Stimulated activated CD8-positive, alpha-beta memory T cell treated with anti-CD3 and anti-CD28 coated beads, Interleukin-15, amount 100 ng/mL, for 4 hours (primary cell): ENCODE measurements around the gene ATP2C1.
"Not testable (repeated sequence)": the region's sequence is repeated elsewhere in the genome, so short reads cannot be mapped to it uniquely, and the experiment has no call there.

Experiments used
- DNase-seq, 2 donors: peaks; one replicate each; pipeline ENCODE4 v3.0.0-alpha.2; 2020; ENCODE audit warnings: low read depth in 2 of 2

The ATP2C1 gene

DNA sequence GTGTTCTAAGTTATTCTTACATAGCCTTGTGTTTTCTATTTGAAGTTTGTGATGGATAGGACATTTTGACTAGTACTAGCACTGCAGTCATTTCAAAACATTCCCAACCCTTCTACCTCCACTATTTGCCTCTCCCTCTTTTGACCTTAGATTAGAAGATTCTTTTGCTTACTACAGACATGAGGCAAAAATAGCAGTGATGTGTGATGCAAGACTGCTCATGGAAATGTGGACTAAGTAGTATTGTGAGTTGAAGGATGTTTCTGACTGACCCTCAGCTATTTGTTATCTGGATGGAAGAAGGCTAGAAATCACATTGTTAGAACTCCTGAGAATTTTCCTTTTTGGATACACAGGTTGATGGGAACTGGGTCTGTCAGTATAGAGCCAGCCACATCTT, 45.9 kb downstream of the ATP2C1 start:
- DNase-seq: no peak

DNA sequence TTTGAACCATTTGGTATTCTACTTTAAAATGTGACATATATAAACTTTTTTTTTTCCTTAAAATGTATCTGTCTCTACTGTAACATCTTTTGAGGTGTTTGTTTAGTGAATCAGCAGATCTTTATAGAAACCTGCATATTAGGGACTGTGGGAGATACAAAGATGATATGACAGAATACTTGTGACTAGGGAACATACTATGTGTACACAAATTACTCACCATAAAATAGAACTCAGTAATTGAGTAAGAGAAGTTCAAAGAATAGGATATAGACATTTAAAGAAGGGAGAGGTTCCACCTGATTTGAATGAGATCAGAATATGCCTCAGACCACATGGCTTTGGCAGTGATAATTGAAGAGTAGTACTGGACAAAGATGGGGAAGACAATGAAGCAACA, 47.9 kb downstream of the ATP2C1 start:
- no peak for DNase-seq

DNA sequence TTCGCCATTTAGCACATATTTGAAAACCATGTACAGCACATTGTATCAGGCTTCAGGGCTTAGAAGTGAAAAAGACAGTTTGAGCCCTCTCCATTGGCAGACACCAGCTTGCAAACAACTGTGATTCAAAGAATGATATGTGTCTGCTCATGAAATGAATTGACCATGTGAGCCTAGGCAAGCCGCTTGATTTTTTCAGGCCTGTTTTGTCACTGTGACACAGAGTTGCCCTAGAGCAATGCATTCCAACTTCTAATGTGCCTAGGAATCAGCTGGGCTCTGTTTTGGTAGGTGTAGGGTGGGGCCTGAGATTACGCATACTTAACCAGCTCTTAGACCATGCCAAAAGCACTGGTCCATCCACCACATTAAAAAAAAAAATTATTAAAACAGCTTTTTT, 53.0 kb downstream of the ATP2C1 start:
- no peak for DNase-seq

DNA sequence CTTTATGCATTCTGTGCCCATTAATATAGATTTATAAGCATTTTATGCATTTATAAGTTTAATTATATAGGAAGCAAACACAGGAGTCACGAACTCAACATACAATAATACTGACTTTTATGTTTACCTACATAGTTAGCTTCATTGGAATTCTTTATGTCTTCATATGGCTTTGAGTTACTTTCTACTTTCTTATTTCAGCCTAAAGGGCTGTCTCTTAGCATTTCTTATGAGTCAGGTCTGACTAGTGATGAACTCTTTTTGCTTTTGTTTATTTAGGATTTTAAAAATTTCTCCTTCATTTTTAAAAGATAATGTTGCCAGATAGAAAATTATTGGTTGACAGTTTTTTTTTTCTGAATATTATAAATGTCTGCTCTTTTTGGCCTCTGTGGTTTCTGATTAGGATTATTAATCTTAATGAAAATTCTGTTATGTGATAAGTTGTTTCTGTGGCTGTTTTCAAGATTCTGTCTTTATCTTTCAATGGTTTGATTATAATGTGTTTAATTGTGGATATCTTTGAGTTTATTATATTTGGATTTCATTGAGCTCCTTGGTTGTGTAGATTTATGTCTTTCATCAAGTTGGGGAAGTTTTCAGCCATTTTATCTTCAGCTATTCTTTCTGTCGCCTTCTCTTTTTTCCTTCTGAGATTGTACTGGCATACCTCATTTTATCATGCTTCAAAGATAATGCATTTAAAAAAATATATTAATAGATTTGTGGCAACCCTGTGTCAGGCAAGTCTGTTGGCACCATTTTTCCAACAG, 54.3 kb downstream of the ATP2C1 start:
- no peak for DNase-seq

DNA sequence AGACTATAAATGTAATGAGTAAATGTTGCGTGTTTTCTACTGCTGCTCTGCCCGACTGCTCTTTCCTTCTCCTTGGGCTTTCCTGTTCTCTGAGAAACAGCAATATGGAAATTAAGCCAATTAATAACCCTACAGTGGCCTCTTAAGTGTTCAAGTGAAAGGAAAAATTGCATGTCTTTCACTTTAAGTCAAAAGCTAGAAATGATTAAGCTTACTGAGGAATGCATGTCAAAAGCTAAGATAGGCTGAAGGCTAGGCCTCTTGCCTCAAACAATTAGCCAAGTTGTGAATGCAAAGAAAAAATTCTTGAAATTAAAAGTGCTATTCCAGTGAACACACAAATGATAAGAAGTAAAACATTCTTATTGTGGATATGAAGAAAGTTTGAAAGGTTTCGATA, 55.0 kb downstream of the ATP2C1 start:
- DNase-seq: no peak

DNA sequence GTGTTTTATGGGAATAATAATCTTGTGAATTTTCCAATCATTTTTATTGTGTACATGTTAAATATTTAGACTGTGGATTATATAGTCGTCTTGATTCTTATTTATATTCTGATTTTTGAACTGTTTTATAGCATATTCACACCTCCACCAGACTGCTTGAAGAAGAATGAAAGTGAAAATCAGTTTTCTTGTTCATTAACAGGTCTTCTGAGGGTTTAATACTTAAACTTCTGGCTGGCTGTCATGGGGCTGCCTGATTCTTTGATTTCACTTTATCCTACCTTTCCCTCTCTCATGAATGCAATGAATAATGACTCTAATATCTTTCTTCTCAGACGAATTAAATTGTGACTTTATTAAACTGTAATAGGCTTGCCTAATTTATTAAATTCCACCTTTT, 56.2 kb downstream of the ATP2C1 start:
- DNase-seq: no peak

DNA sequence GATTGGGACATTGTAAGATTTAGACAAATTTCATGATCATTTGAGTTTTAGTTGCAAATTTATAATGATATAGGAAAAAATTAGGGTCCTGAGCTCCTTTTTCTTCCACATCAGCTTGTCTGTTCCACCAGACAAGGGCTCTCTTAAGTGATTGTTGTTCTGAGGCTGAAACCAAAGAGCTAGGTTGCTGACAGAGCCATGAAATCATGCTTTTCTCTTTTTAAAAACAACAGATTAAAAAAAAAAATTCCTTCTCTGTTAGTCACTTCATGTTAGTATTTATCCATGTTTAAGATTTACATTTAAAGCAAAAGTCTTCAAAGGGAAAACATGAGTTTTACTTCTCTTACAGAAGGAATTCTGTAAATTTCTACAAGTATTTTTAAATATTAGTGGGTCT, 56.8 kb downstream of the ATP2C1 start:
- DNase-seq: no peak

DNA sequence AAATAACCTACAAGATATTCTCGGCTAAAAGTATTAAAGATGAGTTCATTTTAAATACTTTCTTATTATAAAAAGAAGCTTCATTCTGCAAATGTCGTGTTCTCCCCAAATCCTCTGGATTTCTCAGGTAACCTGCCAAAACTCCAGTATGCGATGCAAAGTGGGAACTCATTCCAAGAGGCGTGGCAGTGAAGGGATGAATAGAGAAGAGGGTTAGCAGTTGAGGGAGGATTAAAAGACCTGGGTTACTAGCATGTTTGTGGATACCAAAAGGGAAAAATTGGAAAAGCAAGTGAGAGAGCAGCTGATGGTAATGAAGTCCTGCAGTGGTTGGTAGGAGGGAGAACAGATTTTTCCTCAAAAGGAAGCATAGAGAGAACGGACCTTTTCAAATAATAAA, 61.6 kb downstream of the ATP2C1 start:
- no peak for DNase-seq

DNA sequence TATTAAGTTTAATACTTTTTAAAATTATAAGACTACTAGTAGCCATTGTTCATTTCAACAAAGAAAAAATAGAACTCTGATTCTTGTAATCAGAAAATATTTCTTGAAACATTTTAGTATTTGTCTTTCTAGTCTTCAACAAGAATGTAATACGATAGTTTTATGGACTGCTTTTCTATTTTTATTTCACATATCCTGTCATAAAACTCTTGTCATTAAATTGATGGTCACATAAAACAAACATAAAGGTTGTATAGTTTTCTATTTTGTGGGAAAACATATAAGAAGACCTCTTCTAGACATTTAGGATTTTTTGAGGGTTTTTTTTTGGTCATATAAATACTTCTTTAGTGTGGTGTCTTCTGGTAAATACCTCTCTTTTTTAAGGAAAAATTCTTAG, 62.4 kb downstream of the ATP2C1 start:
- no peak for DNase-seq

DNA sequence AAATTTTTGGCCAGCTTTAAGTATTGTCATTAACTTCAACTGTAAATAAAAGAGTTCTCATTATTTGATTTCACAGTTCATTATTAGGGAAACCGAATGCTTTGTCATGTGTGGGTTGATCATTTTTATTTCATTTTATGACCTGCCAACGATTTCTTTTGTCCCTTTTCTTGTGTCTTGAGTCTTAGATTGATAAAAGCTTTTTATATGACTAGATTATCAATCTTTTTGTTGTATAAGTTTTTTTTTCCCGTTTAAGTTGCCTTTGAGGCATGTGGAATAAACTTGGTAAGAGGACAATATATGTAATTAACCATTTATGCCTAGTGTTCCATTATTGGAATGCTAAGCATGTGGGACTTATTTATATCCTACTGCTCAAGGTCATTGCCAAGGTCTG, 62.8 kb downstream of the ATP2C1 start:
- DNase-seq: no peak

DNA sequence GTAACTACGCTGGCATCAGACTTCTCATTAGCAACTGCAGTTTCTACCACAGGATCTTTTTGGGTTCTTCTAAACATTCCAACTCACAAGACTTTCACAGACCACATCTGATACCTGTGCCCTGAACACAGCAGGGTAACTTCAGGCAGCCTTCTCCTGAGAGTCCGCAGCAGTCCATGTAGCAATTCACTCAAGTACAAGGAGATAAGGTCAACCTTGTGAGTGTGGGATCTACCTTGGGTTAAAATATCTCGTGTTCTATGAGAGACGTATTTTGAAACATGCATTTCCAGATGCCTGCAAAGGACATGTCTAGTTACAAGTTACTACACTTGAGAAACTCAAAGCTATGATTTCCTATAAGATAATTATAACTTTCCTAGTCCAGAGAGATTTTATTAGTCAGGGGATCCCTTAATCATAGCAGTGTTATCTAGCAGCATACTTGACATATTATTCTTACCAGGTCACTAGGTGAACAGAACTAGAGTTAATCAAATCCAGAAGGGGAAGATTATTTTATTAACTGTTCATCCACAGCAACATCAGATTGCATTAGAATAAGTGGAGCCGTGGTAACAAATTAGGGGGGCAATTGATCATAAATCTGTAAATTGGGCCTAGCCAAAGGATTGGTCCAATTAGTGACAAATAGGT, 66.4 kb downstream of the ATP2C1 start:
- no peak for DNase-seq

DNA sequence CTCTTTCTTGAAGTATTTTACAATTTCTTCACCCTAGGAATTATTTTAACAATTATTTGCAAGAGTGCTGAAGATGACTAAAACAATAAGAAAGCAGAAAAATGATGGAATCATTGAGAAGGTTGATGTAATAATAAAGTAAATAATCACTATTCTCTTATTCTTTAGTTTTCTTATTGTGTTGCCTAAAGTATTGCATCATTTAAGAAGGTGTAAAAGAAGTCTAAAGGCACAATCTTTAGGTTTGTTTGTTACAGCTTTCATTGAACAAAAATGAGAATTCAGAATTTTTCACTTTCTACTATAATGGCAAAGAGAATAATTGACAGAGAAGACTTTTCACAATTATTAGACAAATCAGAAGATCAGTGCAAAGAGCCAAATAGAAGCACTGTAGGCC, 67.6 kb downstream of the ATP2C1 start:
- no peak for DNase-seq

DNA sequence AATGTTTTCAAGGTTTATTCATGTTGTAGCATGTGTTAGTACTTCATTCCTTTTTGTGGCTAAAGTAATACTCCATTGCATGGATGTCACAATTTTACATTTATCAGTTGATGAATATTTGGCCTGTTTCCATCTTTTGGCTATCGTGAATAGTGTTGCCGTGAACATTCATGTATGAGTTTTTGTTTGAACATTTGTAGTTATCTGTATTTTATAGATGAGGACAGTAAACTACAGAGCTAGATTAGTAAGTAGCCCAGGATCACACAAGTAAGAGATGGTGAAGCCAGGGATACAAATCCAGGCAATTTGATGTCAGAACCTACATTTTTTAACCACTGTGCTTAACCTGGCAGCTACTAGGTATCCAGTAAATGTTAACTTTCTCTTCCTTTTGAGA, 69.6 kb downstream of the ATP2C1 start:
- no peak for DNase-seq

DNA sequence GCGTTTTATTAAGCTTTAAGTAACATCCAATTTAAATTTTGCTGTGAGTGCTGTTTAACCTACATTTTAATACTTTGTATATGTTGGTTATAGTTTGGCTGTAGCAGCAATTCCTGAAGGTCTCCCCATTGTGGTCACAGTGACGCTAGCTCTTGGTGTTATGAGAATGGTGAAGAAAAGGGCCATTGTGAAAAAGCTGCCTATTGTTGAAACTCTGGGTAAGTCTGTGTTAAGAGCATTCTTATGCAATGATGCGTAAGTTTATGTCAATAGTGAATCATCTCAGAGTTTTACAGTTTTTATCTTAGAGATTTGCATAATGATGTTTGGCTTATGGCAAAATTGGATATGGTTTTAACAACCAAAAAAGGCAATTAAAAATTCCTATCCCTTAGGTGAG, 70.0 kb downstream of the ATP2C1 start:
- no peak for DNase-seq

DNA sequence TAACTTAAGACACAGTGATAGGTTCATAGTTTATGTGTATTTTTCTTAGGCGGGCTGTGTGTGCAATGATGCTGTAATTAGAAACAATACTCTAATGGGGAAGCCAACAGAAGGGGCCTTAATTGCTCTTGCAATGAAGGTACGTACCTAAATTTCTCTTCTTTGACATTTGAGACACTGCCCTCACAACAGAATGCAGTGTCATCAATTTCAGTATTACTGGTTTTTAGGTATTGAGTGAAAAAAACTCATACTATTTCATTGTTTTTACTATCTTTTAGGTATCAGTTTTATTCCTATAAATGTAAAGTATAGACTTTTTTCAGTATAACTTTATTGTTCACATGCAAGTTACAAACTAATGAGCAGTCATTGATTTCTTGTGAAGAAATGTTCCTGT, 73.4 kb downstream of the ATP2C1 start:
- DNase-seq: no peak

DNA sequence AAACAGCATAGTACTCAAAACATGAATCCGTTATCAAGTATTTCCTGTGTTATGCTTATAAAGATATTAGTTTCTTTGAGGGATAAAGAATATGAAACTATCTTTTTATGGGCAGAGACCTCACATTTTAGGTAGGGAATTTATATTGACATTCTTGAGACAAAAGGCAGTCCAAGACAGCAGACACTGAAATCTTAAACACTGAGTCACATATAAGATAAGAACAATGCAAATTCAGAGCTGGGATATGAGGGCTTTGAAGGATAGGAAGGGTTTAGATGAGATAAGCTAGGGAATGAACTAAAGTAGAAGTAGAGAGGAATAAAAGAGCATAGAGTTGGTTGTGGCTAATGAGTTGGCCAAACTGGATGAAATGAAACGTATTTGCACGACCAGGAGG, 74.3 kb downstream of the ATP2C1 start:
- no peak for DNase-seq

DNA sequence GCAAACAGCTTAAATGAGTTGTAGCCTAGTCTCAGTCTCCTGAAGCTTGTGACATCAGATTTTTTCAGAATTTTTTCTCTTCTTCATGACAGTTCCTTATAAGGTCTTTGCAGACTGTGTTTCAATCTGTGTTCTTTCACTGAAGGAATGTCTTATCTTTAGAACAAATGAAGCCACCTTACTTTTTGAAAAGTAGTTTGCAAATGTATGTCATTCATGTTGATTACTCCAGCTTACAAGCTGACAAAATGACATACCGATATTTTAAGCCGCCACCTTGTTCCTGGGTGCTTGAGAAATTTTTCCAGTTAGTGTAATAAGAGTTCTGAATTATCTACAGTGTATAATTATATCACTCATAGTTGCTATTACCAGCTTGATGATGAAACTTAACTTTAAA, 75.7 kb downstream of the ATP2C1 start:
- no peak for DNase-seq

DNA sequence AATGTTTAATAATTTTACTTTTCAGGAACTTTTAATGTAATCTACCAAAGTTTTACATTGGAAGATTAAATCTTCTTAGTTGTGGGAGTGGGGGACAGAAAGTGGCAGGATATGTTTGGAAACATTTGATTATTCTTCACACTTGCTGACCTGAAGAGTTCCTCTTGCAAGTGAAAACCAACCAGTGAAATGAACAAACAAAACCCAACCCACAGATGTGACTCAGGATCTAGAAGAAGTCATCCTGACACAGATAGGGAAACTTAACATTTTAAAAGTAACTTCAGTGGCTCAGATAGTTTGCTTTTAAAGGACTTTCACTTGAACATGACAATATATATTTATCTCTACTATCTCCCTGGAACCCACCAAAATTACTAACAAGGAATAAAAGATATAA, 77.3 kb downstream of the ATP2C1 start:
- DNase-seq: no peak

DNA sequence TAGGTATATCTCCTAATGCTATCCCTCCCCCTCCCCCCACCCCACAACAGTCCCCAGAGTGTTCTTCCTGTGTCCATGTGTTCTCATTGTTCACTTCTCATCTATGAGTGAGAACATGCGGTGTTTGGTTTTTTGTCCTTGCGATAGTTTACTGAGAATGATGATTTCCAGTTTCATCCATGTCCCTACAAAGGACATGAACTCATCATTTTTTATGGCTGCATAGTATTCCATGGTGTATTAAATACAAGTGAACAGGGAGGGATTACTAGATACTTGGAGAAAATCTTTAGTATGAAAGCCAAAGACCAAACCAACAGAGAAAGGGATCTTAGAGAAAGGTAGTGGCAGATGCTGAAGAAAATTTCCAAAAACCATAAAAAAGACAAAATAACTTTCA, 78.7 kb downstream of the ATP2C1 start:
- not testable (repeated sequence) for DNase-seq

DNA sequence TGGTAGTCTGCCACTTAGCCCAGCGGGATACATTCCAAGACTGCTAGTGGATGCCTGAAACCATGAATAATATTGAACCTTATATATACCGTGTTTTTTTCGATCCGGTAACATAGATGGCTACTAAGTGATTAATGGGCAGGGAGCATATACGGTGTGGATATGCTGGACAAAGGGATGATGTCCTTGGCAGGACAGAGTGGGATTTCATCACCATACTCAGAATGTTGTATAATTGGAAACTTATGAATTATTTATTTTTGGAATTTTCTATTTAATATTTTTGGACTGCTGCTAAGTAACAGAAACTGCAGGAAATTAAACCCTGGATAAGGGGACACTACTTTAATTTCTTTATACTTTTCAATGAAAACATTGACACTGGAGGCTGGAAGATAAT, 79.5 kb downstream of the ATP2C1 start:
- no peak for DNase-seq

DNA sequence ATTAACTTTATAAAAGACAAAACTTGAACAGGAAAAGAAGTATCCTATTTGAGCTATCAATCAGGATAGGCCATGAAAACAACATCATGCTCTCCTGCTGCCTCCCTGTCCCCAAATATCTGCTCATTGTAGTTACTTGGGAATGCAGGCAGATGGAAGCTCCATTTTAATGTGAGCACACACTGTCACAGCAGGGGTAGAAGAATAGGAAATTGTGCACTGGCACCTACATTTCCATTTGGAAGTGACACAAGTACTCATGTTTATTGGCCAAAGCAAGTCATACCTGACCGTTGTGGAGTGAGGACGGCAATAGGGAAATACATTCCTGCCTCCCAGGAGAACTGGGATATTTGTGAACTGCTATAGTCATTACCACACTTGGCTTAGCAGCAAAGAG, 80.3 kb downstream of the ATP2C1 start:
- DNase-seq: no peak

DNA sequence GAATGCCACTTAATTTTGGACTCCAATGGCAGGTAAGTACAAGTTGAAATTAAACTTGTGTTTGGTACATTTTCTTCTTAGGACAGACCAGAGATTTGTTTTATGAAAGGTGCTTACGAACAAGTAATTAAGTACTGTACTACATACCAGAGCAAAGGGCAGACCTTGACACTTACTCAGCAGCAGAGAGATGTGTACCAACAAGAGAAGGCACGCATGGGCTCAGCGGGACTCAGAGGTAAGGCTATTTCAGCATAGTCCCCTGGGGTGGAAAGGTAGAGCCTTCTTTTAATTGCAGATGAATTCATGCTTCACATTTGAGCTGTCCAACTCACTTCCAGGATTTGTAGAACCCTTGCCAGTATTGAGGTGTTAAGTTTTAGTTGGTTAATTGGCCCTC, 81.4 kb downstream of the ATP2C1 start:
- no peak for DNase-seq

DNA sequence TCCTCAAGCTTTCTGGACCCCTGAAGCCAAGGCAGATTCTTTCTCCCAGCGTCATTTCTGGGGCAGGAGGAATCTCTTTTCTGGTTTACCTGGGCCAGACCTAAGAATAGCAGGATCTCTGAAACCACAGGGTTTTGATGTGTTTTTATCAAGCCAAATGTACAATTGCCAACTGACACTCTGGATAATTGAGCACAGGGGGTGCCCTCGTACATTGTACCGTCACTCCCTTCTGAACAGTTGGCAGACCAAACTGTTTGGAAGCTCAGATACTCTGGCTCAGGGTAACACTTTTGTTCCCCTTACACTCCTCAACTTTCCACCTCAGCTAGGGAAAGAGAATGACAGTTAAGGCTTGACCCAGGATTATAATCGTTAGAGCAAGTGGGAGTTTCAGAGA, 82.8 kb downstream of the ATP2C1 start:
- no peak for DNase-seq

DNA sequence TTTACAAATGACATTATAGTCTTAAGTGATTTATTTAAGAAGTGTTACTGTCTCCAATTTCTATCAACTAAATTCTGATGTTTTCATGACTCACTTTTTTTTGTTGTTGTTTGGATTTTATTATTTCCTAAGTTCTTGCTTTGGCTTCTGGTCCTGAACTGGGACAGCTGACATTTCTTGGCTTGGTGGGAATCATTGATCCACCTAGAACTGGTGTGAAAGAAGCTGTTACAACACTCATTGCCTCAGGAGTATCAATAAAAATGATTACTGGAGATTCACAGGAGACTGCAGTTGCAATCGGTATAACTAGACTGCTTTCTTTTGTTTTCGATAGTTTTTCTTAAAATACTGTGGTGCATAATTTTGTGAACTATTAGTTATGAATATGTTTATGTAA, 85.2 kb downstream of the ATP2C1 start:
- DNase-seq: no peak
